ENCODE data around the gene SMC2. TPM values are rescaled to one million over a fixed set of nuclear protein-coding genes. Genes with fewer than 3 reads are reported as not detected.

Gene SMC2
- total RNA-seq, 1 donor: 70.3 TPM

GRCh38 chr9:104092875-104093600 is 1.1 kb upstream of the SMC2 start:
- TF ChIP-seq, protein P1, sequence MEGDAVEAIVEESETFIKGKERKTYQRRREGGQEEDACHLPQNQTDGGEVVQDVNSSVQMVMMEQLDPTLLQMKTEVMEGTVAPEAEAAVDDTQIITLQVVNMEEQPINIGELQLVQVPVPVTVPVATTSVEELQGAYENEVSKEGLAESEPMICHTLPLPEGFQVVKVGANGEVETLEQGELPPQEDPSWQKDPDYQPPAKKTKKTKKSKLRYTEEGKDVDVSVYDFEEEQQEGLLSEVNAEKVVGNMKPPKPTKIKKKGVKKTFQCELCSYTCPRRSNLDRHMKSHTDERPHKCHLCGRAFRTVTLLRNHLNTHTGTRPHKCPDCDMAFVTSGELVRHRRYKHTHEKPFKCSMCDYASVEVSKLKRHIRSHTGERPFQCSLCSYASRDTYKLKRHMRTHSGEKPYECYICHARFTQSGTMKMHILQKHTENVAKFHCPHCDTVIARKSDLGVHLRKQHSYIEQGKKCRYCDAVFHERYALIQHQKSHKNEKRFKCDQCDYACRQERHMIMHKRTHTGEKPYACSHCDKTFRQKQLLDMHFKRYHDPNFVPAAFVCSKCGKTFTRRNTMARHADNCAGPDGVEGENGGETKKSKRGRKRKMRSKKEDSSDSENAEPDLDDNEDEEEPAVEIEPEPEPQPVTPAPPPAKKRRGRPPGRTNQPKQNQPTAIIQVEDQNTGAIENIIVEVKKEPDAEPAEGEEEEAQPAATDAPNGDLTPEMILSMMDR (IDR thresholded peaks at IDR 0.05; ENCODE audit: insufficient read depth, low read length): no peak
- DNase-seq (ENCODE audit: low read depth): peak; percentile 43

DNA sequence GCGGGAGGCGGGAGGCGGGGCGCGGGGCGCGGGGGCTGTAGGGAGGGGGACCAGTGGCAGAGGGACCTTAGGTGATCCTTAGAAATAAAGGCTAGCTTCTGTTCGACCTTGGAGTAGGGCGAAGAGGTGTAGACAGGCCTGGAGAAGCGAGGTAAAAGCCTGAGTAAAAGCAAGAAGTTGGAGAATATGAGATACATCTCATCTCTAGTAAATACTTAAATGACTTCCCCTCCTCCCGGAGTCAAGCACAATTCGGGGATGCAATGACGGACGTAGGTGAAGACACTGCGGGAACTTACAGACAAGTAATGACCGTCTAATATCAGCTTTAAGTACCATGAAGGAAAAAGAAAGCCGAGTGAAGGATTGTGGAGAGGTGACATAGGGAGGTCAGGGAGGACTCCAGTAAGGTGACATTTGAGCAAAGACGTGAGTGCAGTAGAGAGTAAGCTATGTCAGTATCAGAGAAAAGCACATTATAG is 466 bp downstream of the SMC2 start:
- TF ChIP-seq, protein P1 (IDR thresholded peaks at IDR 0.05; ENCODE audit: insufficient read depth, low read length): no peak
- peak; percentile 13 for DNase-seq (ENCODE audit: low read depth)
- peak overlapping the region; percentile 80 for H3K4me3 ChIP-seq (ENCODE audit: low read depth, low read length)

More at GRCh38 chr9:104092875-104093600, 1.1 kb upstream of the SMC2 start:
- H3K4me3 ChIP-seq (ENCODE audit: low read depth, low read length): peak overlapping the region; percentile 80

- no peak overlapping the region for H3K4me3 ChIP-seq (ENCODE audit: low read depth, low read length)
- DNase-seq (ENCODE audit: low read depth): no peak
- TF ChIP-seq, protein P1 (IDR thresholded peaks at IDR 0.05; ENCODE audit: insufficient read depth, low read length): no peak
These were observed 5.5 kb downstream of the SMC2 start for GRCh38 chr9:104099630-104100029.

DNA sequence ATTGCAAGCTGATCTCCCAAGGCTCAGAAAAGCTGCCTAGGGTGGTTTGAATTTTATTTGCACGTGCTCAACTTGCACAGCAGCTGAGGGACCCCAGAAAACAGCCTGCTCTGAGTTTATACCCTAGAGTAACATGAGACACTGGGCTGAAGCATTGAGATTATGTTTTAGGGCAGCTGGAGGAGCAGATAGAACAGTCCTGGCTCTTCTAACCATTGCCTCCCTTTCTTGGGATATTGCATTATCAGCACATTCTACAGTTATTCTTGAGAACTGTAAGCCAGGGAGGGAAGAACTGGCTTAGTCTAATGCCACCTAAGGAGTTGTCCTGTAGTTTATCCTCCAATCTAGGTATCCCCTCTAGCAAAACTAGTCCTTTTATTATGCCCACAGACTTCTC is 10.3 kb downstream of the SMC2 start:
- TF ChIP-seq, protein P1 (IDR thresholded peaks at IDR 0.05; ENCODE audit: insufficient read depth, low read length): no peak
- DNase-seq (ENCODE audit: low read depth): no peak
- no peak overlapping the region for H3K4me3 ChIP-seq (ENCODE audit: low read depth, low read length)

- TF ChIP-seq, protein P1 (IDR thresholded peaks at IDR 0.05; ENCODE audit: insufficient read depth, low read length): no peak
- no peak overlapping the region for H3K4me3 ChIP-seq (ENCODE audit: low read depth, low read length)
- no peak for DNase-seq (ENCODE audit: low read depth)
These were observed 13.7 kb downstream of the SMC2 start for GRCh38 chr9:104107799-104108198.

GRCh38 chr9:104108315-104108714 is 14.2 kb downstream of the SMC2 start:
- no peak overlapping the region for H3K4me3 ChIP-seq (ENCODE audit: low read depth, low read length)
- TF ChIP-seq, protein P1 (IDR thresholded peaks at IDR 0.05; ENCODE audit: insufficient read depth, low read length): no peak
- DNase-seq (ENCODE audit: low read depth): no peak
